ENCODE measurements around the gene PCDHGB1. TPM values are rescaled to one million over a fixed set of nuclear protein-coding genes. Genes with fewer than 3 reads are reported as not detected.
"Not testable (repeated sequence)": the region's sequence is repeated elsewhere in the genome, so short reads cannot be mapped to it uniquely, and the experiment has no call there.

Gene PCDHGB1
- total RNA-seq, 1 donor from 2014 or later = 1.1 TPM

DNA sequence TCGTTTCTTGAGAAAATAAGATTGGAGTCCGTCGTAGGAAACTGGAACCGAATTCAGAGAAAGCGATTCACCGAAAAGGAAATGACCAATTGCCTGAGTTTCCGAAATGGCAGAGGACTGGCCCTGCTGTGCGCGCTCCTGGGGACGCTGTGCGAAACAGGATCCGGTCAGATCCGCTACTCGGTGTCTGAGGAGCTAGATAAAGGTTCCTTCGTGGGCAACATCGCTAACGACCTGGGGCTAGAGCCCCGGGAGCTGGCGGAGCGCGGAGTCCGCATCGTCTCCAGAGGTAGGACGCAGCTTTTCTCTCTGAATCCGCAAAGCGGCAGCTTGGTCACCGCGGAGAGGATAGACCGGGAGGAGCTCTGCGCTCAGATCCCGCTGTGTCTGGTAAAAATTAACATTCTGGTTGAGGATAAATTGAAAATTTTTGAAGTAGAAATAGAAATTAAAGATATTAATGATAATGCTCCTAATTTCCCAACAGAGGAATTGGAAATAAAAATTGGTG, 5.9 kb upstream of the PCDHGB1 start:
- H3K4me1 Mint-ChIP-seq (ENCODE audit: unreplicated experiment) = no peaks in the 10 kb centered on the region
- TF ChIP-seq, protein P1, sequence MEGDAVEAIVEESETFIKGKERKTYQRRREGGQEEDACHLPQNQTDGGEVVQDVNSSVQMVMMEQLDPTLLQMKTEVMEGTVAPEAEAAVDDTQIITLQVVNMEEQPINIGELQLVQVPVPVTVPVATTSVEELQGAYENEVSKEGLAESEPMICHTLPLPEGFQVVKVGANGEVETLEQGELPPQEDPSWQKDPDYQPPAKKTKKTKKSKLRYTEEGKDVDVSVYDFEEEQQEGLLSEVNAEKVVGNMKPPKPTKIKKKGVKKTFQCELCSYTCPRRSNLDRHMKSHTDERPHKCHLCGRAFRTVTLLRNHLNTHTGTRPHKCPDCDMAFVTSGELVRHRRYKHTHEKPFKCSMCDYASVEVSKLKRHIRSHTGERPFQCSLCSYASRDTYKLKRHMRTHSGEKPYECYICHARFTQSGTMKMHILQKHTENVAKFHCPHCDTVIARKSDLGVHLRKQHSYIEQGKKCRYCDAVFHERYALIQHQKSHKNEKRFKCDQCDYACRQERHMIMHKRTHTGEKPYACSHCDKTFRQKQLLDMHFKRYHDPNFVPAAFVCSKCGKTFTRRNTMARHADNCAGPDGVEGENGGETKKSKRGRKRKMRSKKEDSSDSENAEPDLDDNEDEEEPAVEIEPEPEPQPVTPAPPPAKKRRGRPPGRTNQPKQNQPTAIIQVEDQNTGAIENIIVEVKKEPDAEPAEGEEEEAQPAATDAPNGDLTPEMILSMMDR (conservative IDR thresholded peaks at IDR 0.05) = peak; percentile 4
- no peaks in the 10 kb centered on the region for H3K27me3 Mint-ChIP-seq
- DNase-seq (ENCODE audit: extremely low spot score, unreplicated experiment) = no peak
- peak overlapping the region; percentile 84 for H3K4me3 Mint-ChIP-seq
- H3K27ac Mint-ChIP-seq = no peak overlapping the region
- no peaks in the 10 kb centered on the region for H3K36me3 Mint-ChIP-seq
- H3K9me3 Mint-ChIP-seq = peaks cover 14% of the 10 kb centered on the region

DNA sequence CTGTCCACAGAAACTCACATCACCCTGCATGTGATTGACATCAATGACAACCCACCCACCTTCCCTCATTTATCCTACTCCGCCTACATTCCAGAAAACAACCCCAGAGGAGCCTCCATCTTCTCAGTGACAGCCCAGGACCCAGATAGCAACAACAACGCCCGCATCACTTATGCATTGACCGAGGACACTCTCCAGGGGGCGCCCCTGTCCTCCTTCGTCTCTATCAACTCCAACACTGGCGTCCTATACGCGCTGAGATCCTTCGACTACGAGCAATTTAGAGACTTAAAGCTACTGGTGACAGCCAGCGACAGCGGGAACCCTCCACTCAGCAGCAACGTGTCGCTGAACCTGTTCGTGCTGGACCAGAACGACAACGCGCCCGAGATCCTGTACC, 4.6 kb upstream of the PCDHGB1 start:
- Mint-ChIP-seq H3K4me1 (ENCODE audit: unreplicated experiment) (no peaks in the 10 kb centered on the region), H3K27me3 (no peaks in the 10 kb centered on the region), H3K27ac (no peak overlapping the region), H3K36me3 (peaks cover 3% of the 10 kb centered on the region), H3K4me3 (no peak overlapping the region), H3K9me3 (peaks cover 20% of the 10 kb centered on the region)
- TF ChIP-seq, protein P1 (conservative IDR thresholded peaks at IDR 0.05) = no peak
- DNase-seq (ENCODE audit: extremely low spot score, unreplicated experiment) = no peak

DNA sequence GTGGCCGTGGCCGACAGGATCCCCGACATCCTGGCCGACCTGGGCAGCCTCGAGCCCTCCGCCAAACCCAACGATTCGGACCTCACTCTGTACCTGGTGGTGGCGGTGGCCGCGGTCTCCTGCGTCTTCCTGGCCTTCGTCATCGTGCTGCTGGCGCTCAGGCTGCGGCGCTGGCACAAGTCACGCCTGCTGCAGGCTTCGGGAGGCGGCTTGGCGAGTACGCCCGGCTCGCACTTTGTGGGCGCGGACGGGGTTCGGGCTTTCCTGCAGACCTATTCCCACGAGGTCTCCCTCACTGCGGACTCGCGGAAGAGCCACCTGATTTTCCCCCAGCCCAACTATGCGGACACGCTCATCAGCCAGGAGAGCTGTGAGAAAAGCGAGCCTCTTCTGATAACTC, 3.9 kb upstream of the PCDHGB1 start:
- peaks cover 21% of the 10 kb centered on the region for H3K9me3 Mint-ChIP-seq
- H3K4me3 Mint-ChIP-seq; H3K27me3 Mint-ChIP-seq; H3K4me1 Mint-ChIP-seq (ENCODE audit: unreplicated experiment); H3K27ac Mint-ChIP-seq; DNase-seq (ENCODE audit: extremely low spot score, unreplicated experiment); H3K36me3 Mint-ChIP-seq: not testable (repeated sequence)

DNA sequence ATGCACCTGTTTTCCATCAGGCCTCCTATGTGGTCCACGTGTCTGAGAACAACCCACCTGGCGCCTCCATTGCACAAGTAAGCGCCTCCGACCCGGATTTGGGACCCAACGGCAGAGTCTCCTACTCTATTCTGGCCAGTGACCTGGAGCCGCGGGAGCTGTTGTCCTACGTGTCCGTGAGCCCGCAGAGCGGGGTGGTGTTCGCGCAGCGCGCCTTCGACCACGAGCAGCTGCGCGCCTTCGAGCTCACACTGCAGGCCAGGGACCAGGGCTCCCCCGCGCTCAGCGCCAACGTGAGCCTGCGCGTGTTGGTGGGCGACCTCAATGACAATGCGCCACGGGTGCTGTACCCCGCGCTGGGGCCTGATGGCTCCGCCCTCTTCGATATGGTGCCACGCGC, 1.7 kb downstream of the PCDHGB1 start:
- Mint-ChIP-seq H3K27ac (no peak overlapping the region), H3K4me1 (ENCODE audit: unreplicated experiment) (no peaks in the 10 kb centered on the region), H3K9me3 (peaks cover 10% of the 10 kb centered on the region), H3K36me3 (peaks cover 10% of the 10 kb centered on the region), H3K27me3 (no peaks in the 10 kb centered on the region), H3K4me3 (no peak overlapping the region)
- no peak for DNase-seq (ENCODE audit: extremely low spot score, unreplicated experiment)
- TF ChIP-seq, protein P1 (conservative IDR thresholded peaks at IDR 0.05) = no peak

DNA sequence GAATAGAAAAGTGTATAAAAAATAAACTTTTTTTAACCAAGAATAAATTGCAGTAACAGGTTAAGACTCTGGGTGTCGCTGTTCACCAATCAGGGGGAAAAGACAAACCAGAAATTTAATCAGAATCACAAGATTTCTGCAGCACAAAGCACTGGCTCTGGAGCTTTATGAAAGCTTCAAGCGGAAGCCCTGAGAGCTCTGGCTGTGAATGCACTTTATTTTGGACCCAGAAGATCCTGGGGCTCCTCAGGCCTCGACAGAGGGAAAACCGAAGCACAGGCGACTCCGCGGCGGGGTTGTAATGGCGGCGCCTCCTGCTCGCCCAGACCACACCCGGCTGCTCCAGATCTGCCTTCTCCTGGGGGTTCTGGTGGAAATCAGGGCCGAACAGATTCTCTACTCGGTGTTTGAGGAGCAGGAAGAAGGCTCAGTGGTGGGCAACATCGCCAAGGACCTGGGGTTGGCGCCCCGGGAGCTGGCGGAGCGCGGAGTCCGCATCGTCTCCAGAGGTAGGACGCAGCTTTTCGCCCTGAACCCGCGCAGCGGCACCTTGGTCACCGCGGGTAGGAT, 5.1 kb downstream of the PCDHGB1 start, which contains the start of gene PCDHGA4:
TSS of gene PCDHGA4 (plus strand) at position 122 of the 570 bp plus-strand sequence. CDS start at position 209, 87 bp downstream.
- Mint-ChIP-seq H3K4me3 (no peak within 1 kb of the TSS), H3K27ac (no peak within 1 kb of the TSS), H3K9me3 (peaks cover 12% of the 10 kb centered on the region), H3K27me3 (no peaks in the 10 kb centered on the region), H3K4me1 (ENCODE audit: unreplicated experiment) (no peaks in the 10 kb centered on the region), H3K36me3 (peaks cover 10% of the 10 kb centered on the region)
- TF ChIP-seq, protein P1 (conservative IDR thresholded peaks at IDR 0.05) = peak; percentile 59
- no peak for DNase-seq (ENCODE audit: extremely low spot score, unreplicated experiment)

DNA sequence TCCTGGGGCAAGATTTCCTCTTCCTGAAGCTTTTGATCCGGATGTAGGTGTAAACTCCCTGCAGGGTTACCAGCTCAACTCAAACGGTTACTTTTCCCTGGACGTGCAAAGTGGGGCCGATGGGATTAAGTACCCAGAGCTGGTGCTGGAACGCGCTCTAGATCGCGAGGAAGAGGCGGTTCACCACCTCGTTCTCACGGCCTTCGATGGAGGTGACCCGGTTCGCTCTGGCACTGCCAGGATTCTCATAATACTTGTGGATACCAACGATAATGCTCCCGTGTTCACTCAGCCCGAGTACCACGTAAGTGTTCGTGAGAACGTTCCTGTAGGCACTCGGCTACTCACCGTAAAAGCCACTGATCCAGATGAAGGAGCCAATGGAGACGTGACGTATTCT, 5.7 kb downstream of the PCDHGB1 start:
- Mint-ChIP-seq H3K4me1 (ENCODE audit: unreplicated experiment) (no peaks in the 10 kb centered on the region), H3K27ac (no peak overlapping the region), H3K27me3 (no peaks in the 10 kb centered on the region), H3K4me3 (no peak overlapping the region), H3K36me3 (peaks cover 7% of the 10 kb centered on the region), H3K9me3 (peaks cover 9% of the 10 kb centered on the region)
- no peak for DNase-seq (ENCODE audit: extremely low spot score, unreplicated experiment)
- TF ChIP-seq, protein P1 (conservative IDR thresholded peaks at IDR 0.05) = no peak

Measured in type B pancreatic cell (in vitro differentiated cells).